T-helper 1 cell (primary cell): ENCODE data around the gene POLR2C.
A peak's percentile ranks its signal among the peaks of the same experiment; 100 is the strongest.

Experiments
- DNase-seq, 5 donors: peaks; one replicate each; pipeline ENCODE4 v3.0.0-alpha.2; 2012 to 2020

Gene POLR2C

DNA sequence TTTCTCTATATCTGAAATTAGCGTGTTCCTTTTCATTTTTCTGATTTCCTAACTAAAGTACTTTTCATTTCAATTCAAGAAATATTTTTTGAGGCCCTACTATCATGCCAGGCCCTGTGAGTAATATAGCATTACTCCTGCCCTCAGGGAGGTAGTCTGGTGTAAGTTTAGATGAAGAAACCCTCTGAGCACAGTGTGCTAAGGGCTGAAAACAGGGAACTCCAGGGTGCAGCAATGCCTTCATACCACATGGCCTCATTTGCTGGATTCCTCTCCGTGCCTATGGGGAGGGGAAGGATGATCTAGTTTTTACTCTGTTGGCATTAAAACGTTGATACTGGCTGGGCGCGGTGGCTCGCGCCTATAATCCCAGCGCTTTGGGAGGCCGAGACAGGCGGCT lies 10.5 kb upstream of the POLR2C start:
- no peak for DNase-seq

DNA sequence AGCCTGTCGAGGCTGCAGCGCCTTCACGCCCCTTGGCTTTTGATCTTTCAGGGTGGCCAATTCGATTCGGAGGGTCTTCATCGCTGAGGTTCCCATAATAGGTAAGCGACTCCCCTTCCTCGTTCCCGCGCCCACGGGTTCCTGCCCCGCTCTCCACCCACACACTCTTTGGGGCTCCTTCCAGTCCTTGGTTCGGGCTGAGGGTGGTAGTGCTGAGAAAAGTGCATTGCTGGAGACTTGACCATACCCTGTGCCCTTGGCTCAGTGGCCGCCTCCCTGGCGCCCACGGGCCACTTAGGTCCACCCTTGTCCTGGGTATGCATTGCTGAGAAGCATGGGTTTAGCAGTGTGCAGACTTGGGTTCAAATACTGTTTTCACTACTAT lies 491 bp downstream of the POLR2C start:
- DNase-seq: no peak

DNA sequence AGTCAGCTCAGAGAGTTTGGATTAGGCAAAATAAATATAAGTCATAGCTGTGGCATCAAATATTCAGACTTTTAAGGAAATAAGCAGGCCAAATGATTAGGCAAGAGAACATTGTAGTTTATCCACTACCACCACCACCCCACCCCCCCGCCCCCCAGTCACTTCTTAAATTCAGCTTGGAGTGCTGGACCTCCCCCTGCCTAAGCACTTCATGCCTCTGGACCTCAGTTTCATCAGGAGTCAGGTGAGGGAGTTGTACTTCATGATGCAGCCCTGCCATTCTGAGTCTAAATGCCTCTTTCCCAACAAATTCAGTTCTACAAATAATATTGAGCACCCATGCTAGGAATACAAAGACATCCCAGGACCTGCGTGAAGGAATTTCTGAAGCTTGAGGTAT lies 2.0 kb downstream of the POLR2C start:
- no peak for DNase-seq

DNA sequence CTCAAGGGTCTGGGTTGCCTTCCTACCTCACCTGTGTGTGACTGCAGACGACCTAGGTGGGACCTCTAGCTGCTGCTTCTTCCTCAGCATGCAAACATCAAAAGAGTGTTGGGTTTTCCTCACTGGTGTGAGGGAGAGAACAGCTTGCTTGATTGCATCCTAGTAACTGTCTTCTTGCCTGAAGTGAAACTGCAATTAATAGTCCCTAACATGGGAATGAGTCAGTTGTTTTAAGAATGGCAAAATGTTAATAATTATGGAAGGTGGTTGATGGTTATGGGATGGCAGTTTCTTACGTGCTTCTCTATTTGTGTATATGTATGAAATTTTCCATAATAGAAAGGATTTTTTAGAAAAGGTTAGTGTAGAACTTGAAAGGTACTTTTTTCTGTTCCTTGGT lies 5.9 kb downstream of the POLR2C start:
- DNase-seq: no peak

DNA sequence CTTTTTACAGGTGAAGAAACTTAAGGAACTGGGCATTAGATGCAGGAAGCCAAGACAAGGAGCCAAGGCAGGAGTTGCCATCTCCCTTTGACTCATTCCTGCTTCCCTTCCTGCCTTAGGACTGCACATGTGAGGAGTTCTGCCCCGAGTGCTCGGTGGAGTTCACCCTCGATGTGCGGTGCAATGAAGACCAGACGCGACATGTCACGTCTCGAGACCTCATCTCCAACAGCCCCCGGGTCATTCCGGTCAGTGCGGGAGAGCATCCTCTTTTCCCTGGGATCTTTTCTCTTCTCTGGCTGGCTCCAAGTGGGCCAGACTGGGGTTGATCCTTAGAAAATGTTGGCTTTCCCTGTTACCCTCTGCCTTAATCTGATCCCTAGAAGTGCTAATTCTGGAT lies 6.6 kb downstream of the POLR2C start:
- no peak for DNase-seq

DNA sequence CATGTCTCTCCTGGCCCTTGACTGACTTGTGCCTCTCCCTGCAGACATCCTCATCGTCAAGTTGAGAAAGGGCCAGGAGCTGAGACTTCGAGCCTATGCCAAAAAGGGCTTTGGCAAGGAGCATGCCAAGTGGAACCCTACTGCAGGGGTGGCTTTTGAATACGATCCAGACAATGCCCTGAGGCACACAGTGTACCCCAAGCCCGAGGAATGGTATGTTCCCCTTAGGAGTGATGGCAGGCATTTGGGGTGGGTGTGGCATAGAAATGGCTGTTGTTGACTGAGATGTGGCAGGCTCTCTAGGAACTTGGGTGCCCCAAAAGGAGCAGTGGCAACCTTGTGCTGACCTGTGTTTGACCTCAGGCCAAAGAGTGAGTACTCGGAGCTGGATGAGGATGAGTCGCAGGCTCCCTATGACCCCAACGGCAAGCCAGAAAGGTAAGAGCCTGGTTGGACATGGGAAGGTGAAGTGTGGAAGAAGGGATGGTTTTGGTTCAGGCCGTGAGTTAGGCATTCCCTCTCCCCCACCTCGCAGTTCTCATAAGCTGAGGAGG lies 7.5 kb downstream of the POLR2C start:
- DNase-seq: peak in 1 of 5 donors; percentile 0

DNA sequence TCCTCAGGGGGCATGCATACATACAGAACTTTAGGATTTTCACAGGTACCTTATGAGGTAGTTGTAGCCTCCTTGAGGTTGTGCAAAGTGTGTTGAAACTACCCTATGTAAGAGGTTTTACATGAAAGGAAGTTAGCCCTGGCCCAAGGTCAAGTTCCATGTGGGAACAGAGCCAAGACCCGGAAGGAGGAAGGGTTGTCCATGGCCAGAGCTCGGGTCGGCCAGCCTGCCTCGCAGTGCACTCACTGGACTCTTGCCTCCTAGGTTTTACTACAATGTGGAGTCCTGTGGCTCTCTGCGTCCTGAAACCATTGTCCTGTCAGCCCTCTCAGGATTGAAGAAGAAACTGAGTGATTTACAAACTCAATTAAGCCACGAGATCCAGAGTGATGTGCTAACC lies 8.2 kb downstream of the POLR2C start:
- no peak for DNase-seq

DNA sequence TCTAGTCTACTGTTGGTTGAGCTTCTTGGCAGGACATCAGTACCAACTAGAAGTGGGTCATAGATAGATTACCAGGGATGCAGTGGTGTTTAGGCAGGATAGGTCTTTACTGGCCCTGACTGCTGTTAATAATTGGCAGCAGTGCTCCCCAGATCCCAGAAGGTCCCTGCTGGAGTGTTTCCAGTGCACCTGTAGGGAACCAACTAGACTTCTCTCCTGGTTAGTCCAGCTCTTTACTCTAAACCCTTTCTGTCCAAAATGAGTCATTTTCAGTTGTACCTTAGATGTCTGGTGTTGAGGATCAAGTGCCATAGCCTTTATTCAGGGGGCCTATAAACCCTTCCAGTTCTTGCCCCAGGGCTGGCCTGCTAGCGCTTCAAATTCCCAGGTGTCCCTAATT lies 8.7 kb downstream of the POLR2C start:
- DNase-seq: no peak

DNA sequence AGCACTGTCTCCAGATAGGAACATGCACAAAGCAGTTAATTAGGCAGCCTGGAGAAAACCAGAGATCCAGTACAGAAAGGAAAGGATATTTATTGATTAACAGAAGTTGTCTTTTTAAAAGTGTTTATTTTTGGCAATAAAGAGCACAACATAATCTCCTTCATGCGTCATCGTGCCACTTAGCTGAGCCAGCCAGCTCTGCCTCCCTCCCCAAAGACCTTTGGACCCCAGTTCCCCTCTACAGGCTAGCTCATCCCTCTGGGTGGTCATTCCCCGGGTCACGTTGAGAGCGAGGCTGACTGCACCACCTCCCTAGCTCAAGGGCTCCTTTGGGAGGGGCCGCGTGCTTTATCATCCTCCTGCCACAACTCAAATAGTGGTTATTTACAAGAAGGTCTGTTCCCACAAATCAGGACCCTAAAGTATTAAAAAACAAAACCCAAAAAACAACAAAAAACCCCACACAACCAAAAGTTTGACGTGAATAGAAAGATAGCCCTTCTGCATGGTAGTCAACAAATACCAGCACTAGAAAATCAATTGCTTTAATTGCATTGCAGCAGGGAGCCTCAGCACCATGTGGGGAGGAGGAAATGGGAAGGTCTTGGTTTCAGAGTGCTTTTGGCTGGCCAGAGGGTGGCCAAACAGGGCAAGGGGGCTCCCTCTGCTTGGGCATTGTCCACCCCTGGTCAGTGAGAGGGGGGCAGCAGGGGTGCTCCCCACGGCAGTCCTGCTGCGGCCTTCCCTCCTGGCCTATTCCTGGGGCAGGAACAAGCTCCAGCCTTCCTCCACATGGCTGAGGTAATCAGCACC lies 9.6 kb downstream of the POLR2C start:
- no peak for DNase-seq

DNA sequence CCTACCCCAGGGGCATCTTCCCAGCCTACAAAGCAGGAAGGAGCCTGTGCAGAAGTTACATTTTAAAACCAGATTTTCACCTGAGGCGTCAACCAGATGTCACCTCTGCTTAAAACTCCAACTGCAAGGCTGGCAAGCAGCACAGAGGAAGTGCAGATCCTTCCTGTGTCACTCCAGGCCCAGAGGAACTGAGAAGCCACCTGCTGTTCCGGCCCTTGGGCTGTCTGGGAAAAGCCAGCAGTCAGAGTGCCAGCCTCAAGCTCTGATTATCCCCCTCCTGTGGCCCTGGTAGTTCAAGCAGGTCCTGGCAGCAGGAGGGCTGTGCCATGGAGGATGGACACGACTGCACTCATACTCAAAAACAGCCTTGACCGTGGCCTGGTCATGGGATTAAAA lies 10.2 kb downstream of the POLR2C start:
- no peak for DNase-seq

DNA sequence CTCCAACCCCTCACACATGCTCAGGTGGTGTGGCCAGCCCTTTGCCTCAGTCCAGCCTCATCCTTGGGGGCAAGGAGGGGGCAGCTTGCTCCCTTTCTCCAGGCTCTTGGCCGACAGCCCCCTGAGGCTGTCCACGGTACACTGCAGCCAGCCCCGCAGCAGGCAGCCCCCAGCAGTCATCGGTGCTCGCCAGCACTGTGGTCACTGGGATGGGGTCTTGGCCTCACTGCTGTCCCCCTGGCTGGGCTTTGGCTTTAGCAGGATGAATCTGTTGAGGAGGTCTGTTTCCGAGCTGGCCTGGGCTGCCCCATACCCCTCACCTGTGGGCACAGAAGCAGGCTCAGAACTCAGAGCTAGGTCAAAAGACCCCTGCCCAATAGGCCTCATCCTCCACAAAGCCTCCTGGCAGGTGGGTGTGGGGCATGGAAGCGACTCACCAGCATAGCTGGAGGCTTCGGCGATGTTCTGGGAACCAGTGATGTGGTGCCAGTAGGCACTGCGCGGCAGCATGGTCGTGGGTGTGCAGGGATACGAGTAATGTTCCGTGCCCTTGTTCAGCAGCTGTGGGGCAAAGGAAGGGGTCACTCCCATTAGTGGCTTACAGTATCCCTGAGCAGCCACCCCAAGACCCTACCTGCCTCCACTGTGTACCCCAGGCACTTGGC lies 10.8 kb downstream of the POLR2C start:
- DNase-seq: no peak

DNA sequence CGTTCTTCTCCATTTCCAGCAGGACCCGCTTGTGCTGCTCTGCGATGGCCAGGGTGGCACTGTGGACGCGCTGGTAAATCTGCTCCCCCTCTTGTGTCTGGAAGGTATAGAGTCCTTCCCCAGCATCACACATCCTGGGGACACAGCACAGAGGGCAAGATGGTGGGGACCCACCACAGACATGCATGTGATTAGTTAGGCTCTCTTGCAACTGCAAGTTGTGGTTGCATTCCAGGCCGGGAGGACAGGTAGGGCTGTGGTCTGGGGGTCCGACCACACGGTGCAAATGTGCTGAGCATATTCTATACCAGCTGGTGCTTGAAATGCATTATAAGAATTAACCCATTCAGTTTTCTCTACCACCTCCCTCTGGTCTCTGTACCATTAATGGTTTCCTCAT lies 11.4 kb downstream of the POLR2C start:
- DNase-seq: no peak

DNA sequence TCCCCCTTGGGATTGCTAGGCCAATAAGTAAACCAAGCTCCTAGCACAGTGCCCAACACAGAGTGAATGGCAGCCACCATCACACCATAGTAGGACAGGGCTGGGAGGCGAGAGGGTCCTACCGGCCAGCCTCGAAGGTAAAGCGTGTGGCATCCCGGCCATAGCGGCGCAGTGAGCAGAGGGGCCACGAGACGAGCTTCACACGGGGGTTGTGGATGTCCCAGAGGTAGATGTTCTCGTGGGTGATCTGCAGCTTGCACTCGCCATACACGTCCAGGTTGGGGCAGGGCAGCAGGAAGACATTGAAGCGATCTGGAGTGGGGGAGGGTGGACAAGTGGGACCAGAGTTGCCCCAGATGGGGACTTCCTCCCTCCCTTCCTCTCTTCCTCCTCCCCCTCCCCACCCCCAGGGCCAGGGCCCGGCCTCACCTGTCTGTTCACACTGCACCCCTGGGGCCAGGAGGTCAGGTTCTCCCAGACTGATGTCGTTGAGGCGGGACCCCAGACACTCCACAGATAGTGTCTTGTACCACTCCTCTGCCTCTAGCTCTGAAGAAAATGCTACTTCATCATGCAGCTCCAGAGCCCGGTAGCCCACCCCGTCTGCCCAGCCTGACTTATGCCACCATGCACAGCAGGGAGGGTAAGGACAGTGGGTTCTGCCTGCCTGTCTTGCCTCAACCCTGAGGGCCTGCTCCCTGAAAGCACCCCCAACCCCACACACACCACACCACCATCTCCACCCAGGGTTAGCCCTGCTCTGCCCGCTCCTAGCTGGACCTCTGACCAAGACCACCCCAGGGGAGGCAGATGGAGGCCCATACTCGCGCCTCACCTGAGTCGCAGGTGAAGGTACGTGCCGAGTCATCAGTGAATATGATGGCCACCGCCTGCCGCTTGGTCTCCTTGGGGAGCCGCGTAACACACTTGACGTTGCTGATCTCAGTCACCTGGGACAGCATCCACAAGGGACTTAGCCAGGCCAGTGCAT lies 12.5 kb downstream of the POLR2C start:
- DNase-seq: peak in 1 of 5 donors; percentile 11

DNA sequence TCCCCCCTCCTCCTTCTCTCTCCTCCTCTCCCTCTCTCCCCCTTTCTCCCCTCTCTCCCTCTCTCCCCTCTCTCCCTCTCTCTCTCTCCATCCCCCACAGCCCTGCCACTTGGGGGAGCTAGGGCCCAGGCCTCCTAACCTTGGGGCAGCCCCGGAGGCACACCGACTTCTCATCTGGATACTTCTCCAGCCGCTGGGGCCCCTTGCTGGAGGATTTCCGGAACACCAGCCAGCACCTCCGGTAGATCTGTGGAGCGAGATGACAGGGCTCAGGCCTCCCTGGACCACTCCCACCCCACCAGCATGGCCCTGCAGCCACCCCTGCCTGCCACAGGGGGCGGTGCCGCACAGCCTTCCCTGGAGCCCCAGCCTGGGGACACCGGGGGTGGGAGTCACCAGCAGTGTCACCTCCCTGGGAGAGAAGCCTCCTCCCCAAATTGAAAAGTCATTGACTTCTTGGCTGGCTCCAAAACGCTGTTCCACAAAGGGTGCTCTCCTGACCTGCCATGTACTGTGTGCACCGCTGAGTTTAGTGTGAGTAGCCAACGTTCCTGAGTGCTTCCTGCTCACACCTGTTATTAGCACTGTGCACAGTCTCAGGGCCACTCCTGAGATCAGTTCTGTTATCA lies 13.3 kb downstream of the POLR2C start:
- DNase-seq: peak; percentile 48 to 86 (median 67)

DNA sequence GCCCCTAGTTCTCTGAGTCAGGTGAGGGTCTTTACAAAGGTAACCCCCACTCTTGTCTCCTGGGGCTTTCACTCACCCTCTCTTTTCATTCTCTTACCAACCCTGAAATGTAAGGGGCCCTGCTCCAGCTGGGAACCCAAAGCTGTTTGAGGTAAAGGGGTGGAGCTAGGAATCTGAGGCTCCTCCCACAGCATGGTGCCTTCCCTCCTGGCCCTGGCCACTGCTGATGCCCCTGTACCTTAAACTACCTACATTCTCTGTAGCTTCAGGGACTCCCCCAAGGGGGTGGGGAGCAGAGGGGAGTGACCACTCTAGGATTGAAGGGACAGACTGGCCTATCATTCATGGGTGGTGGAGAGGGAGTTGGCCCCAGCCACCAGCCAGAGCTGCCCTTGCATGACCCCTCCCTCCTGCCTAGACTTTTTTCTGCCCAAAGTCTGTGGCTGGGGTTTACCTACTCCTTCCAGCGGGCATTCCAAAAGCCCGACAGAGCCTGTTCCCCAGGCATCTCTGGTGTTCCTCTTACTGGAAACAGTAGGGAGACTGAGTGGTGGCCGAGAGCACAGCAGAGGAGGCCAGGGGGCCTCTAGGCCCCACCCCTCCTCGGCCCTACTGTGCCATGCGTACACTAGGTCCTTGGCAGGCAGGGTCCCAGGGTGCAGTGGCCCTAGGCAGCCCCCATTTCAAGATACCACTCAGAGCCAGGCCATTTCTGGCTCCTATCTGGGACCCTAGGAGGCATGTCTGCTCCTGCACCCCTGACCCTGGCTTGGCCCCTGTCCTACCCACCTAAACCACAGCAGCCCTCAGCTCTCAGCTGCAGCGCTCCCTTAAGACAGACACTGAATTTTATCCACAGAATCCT lies 14.3 kb downstream of the POLR2C start:
- DNase-seq: peak in 1 of 5 donors; percentile 4

DNA sequence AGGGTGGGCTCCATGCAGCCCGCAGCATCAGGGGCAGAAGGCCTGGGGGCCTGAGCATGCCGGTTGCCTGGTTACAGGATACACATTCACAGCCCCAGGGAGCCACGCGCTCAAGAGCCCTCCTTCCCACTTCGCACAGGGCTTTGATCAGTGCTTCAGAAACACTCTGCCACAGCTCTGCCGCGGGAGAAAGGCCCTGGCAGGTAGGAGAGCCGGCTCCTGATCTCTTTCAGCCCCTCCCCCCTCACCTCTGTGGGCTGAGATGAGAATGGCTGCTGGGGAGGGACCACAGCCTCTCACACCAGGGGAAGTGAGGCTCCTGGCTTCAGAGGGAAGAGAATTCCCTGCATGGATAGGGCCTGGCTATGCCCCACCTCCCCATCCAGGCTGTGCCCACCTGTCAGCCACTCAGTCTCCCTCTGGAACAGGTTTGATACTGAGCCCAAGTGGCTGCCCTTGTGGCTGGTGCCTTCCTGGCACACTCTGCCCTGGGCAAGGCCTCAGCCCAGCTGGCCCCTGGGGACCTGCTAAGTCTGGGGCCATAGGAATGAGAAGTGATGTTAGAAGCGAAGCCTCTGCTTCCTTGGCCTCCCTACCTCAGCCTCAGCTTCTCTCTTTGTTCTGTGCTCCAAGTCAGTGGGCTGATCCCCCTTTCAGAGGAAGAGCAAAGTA lies 15.2 kb downstream of the POLR2C start:
- DNase-seq: peak in 1 of 5 donors; percentile 4

DNA sequence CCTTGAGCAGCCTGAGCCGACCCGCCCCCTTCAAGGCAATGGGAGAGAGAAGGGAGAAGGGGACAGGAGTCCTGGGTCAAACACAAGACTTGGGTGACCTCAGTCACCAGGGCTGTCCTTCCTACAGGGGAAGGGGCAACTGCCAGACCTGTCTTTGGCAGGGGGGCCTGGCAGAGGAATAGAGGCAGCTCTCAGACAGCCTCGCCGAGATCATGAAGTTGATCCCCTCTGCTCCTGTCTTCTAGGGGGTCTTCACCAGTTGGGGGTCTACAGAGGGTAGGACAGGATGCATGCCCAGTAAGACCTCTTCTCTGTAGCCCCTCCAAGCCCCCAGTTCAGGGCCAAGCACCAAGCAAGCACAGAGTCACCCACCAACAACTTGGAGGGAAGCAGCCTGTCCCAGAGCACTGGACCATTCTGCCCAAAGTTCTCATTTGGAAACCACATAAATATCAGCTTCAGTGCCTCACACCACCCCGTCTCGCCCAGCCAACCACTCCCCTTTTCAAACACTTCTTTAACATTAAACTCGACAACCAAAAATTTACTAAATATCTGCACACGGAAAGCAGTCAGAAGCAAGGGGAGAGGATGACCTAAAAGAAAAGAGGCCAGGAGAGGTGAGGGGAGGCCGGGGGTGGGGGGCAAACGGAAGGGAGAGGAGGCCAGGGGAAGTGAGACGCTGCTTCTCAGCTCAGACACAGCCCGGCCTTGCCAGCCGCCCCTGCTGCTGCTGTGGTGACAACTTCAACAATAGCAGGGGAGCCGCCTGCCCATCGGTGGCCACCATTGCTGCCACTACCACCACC lies 16.1 kb downstream of the POLR2C start:
- DNase-seq: no peak

DNA sequence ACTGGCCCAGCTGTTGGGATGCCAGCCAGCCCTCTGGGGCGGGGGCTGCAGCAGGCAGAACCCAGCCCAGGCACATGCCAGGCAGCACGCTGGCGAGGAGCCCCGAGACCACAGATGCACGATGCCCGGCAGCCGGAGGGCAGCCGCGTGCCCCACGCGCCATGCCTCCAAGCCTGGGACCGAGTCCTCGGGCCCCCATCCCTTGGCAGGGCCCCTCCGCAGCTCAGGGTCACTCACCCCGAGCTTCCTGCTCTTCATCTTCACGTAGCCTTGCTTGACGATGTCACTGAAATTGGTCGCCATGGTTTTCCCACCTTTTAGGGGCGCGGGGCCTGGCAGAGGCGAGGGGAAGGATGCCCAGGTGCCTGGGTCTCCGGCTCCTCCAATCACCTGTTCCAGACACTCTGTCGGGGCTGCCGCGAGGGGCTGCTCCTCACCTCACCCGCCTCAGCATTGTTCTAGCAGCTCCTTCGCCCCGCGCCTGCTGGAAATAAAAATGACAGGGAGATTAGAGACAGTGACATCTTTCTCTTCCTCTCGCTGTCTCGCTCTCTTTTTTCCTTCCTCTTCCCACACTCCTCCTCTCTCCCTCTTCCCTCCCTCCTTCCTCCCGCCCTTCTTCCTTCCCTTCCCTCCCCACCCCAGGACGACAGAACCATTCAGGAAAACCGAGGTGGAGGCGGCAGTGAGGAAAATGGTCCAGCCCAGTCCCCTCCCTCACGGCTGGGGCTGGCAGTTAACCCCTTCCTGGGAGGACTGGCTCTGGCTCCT lies 16.9 kb downstream of the POLR2C start:
- DNase-seq: no peak
